Activated T-cell treated with anti-CD3 and anti-CD28 coated beads, Interleukin-2, amount 50 U/mL, for 48 hours (primary cell): Measurements from ENCODE around the gene MUC4.
"Not testable (repeated sequence)": the region's sequence is repeated elsewhere in the genome, so short reads cannot be mapped to it uniquely, and the experiment has no call there.

ENCODE experiments used
- DNase-seq, 2 experiments: peaks; one replicate each; pipeline ENCODE4 v3.0.0-alpha.2; 2020

Gene MUC4

DNA sequence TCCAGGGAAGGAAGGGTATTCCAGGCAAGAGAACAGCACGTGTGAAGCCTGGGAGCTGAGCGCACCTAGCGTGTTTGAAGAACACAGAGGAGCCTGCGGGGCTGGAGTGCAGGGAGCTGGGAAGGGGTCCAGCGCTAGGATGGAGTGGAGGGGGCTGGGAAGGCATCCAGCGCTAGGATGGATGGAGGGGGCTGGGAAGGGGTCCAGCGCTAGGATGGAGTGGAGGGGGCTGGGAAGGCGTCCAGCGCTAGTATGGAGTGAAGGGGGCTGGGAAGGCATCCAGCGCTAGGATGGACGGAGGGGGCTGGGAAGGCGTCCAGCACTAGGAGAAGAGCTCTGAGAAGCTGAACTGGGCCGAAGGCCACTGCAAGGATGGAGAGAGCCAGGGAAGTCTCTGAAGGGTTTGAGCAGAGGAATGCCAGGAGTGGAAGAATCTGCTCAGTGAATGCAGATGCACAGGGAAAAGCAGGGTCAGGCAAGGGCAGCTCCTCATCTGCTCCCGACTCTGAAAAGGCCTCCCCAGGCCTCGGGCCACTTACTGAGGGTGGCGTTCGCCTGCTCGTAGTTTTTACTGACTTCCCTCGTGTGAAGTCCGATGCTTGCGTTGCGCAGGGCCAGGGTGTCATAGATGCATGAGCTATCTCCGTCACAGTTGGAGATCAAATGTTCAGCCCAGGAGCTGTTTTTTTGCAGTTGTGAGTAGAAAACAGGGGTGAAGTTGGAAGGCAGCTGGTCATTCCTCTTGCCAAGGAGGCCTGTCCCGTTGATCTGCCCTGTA is 51.2 kb downstream of the MUC4 start:
- no peak for DNase-seq

DNA sequence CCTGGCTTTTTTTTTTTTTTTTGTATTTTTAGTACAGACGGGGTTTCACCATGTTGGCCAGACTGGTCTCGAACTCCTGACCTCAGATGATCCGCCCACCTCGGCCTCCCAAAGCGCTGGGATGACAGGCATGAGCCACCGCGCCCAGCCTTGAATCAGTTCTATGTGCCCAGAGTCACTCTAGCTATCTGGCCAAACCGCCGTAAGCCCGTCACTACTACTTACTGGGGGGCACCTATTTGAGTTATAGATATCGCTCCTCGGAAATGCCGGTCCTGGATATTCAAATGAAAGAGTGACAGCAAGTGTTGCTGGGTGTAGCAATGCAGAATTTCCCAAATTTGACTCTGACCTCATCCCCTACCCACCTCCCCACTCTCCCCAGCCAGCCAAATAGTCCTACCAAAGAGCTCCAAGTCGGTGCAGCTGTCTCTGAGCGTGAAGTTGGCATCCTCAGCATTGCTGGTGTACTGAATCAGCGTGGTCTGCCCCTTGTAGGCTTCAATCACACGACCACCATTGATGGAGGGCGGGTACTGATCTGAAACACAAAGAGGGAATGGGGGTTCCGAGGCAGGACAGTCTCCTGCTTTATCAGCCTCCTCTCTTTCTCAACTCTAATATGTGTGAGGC is 52.9 kb downstream of the MUC4 start:
- no peak for DNase-seq

DNA sequence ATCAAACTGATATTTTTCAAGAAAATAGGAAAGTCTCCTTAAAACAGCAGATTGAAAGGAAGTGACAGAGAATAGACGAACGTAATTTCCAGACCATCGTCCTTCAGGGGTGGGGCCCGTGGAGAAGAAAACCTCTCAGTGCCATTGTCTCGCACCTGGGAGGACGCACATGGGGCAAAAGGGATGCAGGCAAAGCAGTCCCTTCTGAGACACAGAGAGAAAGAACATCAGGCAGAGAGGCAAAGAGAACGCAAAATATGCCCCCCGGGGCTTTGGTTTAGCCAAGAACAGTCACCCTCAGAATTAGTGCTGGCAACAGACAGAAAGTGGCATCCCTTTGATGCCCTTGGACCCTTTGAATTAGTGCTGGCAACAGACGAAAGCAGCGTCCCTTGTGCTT is 53.9 kb downstream of the MUC4 start:
- DNase-seq = no peak

- DNase-seq = no peak
Measured at GRCh38 chr3:195757438-195757770, 54.3 kb downstream of the MUC4 start.

DNA sequence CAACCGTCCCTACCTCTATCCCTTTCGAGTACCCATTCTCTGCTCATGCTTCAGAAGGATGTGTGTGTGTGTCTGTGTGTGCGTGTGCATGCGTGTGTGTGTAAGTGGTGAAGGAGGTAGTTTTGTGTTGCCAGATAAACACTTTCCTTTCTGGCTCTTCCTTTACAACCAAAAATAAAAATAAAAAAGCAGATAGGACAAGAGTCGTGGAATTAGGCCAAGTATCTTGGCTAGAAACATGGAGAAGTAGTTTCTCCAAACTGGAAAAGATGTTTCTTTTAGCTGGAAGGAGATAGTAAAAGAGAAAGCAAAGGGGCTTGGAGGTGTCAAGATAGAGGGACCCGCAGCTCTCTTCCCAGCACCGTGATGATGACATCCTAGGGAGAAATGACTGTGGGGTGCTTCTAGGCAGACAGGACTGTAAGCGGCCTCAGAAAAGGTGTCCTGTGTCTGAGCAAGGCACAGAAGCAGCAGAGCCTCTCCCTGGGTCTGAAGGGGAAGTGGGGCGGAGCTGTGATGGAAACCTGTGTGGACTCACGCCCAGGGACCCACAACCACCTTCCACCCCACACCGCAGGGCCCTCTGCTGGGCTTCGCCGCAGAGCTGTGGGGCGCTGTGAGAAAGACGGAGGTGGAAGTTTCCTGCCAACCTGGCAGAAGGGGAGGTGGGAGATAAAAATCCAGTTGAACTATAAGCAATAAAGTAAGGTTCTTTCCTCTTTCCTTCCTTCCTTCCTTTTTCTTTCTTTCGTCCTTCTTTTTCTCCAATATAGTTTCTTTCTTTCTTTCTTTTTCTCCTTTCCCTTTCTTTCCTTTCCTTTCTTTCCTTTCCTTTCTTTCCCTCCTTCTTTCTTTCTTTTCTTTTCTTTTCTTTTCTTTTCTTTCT is 55.7 kb downstream of the MUC4 start:
- DNase-seq = no peak

DNA sequence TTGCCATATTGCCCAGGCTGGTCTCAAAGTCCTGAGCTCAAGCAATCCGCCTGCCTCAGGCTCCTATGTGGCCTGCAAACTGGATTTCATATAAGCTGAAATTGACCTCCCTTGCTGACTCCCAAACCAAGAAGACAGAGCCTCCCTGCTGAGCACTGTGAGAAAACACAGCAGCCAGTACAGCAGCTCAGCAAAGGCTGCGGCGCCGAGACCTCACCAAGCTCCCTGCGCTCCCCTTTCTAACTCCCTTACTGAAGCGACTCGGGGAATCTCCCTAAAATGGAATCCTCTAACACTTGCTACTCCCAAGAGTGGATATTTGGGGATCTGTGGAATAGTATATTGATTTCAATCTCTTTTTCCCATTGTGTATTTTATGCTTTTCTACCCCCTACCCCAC is 56.3 kb downstream of the MUC4 start:
- DNase-seq = no peak

- no peak for DNase-seq
Measured at GRCh38 chr3:195754906-195755305, 56.8 kb downstream of the MUC4 start.

DNA sequence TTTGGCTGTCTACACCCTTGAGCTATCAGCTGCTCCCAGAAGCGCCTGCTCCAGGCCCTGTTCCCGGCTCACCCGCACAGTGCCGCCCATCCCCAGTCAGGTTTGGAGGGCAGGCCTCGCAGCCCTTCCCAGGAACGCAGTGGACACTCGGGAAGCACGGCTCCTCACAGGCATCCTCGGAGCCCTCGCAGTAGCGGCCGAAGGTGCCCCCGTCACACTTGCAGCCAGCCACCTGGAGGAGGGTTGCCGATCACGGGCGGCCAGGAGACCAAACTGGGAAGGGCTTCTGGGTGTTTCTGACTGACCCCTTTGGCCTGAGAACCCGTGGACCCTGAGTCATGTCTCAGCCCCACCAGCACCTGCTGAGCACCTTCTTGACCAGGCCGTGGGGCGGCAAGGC is 57.6 kb downstream of the MUC4 start:
- no peak for DNase-seq

GRCh38 chr3:195753581-195753980 is 58.1 kb downstream of the MUC4 start:
- DNase-seq = no peak

DNA sequence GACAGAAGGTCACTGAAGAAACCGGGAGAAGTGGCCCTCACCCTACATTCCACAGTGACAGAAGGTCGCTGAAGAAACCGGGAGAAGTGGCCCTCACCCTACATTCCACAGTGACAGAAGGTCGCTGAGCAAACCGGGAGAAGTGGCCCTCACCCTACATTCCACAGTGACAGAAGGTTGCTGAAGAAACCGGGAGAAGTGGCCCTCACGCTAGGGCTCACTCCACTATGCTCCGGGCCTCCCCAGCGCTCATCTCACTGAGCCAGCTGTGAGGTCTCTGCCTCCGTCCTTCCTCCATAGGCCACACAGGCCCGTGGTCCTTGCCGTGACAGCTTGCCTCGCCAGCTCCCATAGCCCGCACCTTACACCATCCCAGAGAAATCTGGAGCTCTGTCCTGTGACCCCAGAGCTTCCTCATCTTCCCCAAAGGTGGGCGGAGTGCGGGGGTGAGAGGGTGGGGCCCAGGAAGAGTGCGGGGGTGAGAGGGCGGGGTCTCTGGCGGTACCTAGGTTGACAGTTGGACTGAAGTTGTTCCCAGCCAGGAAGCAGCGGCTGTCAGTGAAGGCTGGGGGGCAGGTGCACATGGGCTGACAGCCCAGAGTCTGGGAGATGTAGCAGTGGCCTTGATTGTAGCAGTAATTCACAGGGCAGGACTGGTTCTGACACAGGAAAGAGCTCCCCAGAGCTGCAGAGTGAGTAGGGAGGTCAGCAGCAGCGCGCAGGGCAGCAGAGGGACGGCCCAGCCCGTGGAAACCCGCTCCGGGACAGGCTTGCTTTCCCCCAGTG is 59.0 kb downstream of the MUC4 start:
- no peak for DNase-seq

GRCh38 chr3:195752066-195752465 is 59.7 kb downstream of the MUC4 start:
- DNase-seq = no peak

GRCh38 chr3:195751560-195751959 is 60.2 kb downstream of the MUC4 start:
- DNase-seq = no peak

DNA sequence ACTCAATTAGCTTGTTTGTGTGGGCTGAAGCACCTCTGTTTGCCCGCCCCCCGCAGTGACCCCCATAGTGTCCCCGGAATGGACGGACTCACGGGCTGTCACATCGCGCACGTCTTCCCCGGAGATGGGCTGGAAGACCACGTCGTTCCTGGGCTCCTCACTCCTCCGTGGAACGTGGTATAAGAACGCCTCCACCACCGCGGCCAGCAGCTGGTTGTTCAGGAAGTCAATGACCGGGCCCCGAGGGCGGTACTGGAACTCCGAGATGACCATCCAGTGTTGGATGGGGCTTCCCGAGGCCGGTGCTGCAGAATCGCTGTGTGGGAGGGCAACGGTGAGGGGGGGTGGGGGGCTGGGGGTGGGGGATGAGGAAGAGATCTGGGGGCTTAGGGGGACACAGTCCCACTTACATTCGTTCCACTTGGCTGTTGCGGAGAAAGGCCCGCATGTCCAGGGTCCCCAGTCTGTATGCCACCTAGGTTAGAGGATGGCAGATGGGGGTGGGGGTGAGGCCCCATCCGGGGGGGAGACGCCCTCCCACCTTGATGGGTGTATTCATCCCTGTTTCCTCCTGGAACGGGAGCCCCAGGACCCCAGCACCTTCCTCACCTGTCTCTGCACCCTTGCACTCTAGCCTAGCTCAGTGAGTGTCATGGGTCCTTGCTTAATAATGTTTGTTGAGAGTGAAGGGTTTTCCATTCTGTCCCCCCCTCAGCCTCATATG is 60.8 kb downstream of the MUC4 start:
- DNase-seq = no peak

DNA sequence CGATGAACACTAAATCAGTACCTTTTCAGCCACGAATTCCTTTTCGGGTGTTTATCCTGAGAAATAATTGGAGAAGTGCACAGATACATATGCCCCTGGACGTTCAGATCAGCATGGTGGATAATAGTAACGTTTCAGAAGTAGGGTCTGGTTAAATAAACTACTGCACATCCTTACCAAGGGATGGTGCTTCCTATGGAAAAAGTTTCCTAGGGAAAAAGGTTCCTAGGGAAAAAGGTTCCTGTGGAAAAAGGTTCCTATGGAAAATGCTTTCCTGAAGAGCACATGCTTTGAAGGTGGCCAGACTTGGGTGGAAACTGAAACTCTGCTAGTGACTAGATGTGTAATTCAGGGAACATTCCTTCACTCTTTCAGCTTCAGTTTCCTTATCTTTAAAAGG is 62.6 kb downstream of the MUC4 start:
- DNase-seq = not testable (repeated sequence)

- no peak for DNase-seq
Measured at GRCh38 chr3:195748661-195749060, 63.1 kb downstream of the MUC4 start.

- no peak for DNase-seq
Measured at GRCh38 chr3:195746751-195747150, 65.0 kb downstream of the MUC4 start.

DNA sequence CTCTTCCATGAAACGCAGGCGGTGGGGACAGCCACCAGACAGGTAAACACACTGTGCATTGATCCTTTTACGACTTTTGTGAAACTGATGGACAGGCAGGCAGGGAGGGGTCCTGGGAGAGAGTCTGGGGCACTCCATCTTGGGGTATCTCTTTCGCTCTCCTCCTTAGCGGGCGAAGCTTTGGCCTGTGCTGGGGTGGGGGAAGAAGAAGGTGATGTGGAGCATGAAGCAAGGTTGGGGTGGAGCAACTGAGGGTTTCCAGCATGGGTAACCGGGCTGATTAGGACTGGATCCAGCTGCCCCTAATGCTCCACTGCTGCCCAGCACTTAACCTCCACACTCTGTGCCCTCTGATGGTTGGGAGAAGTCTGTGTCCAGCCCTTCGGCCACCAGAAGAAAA is 65.4 kb downstream of the MUC4 start:
- DNase-seq = no peak

- no peak for DNase-seq
Measured at GRCh38 chr3:195744437-195744836, 67.3 kb downstream of the MUC4 start.

GRCh38 chr3:195739561-195740111 is 72.1 kb downstream of the MUC4 start:
- DNase-seq = no peak

DNA sequence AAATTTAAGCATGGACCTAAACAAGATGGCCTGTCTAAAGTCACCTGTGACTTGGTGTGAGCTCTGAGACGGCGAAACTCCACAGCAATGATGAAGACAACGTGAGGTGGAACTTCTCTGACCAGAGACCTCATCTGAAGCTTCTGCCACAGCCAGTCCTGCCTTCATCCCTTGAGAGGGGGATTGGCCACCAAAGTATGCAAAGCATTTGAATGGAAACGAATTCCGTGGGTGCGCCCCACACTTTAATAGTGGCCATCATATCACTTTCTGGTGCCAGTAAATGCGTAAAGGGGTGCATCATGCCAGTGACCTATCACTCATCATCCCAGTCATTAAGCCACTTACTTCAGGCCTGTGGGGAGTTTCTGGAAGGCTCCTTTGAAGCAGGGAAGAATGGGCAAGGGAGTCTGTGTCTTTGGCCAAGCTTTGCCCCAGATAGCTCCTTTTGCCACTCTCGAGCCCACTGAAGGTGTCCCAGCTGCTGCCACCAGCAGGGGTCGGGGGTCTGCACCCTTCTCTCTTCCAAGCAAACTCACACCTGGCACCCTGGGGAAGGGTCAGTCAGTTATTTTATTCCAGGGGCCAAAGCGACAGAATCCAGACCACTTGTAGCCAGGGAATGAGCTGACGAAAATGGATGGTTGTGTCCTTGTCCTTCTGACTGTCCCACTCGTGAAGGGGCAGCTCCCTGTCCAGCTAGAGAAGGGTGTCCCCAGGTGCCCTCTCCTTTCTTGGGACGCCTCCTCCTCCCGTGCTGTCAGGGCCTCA is 73.3 kb downstream of the MUC4 start:
- no peak for DNase-seq

- DNase-seq = not testable (repeated sequence)
Measured at GRCh38 chr3:195737782-195738181, 73.9 kb downstream of the MUC4 start.
